ENCODE data around the gene EMD. TPM values are rescaled to one million over a fixed set of nuclear protein-coding genes. Genes with fewer than 3 reads are reported as not detected.
A peak's percentile ranks its signal among the peaks of the same experiment; 100 is the strongest.
"Not testable (repeated sequence)": the region's sequence is repeated elsewhere in the genome, so short reads cannot be mapped to it uniquely, and the experiment has no call there.

EMD gene
- total RNA-seq, 1 experiment from 2014 or later, result 48.7 TPM

DNA sequence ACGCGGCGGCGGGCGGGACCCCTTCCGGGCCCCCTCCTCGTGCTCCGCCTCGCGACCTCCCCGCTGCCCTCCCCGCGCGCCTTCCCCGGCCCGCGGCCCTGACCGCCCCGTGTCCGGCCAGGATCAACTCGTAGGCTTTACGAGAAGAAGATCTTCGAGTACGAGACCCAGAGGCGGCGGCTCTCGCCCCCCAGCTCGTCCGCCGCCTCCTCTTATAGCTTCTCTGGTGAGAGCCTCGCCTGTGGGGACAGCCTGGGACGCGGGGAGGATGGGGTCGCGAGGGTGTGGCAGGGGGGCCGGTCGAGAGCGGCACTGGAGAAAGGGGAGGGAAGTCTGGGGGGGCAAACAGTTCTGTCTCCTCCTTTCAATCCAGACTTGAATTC lies 465 bp downstream of the EMD start:
- DNase-seq, result no peak
- Histone ChIP-seq H3K36me3 (peaks cover 3% of the 10 kb centered on the region), H3K9me3 (no peaks in the 10 kb centered on the region), H3K4me3 (peak overlapping the region; percentile 67), H3K27me3 (no peaks in the 10 kb centered on the region)

DNA sequence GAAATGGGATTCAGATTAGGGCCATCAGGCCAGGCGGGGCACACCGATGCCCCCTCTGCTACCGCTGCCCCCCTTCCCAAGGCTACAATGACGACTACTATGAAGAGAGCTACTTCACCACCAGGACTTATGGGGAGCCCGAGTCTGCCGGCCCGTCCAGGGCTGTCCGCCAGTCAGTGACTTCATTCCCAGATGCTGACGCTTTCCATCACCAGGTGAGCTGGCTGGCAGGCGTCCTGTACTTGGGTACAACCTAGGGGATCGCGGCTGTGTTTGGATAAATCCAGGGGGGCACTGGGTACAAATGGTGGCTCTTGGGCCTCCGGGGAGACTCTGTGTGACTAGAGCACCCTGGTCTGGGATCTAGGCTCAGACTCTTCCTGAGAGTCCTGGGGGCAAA lies 1.1 kb downstream of the EMD start:
- DNase-seq, result no peak
- H3K4me3 ChIP-seq, result peak overlapping the region; percentile 67
- H3K27me3 ChIP-seq, result no peaks in the 10 kb centered on the region
- H3K9me3 ChIP-seq, result no peaks in the 10 kb centered on the region
- H3K36me3 ChIP-seq, result peaks cover 3% of the 10 kb centered on the region

GRCh38 chrX:154380787-154381186 lies 1.7 kb downstream of the EMD start:
- Histone ChIP-seq H3K27me3 (no peaks in the 10 kb centered on the region), H3K9me3 (no peaks in the 10 kb centered on the region), H3K4me3 (no peak overlapping the region; the same call in 1 of the 2 replicates), H3K36me3 (peaks cover 3% of the 10 kb centered on the region)
- no peak for DNase-seq

- no peak overlapping the region for H3K4me3 ChIP-seq
- no peaks in the 10 kb centered on the region for H3K9me3 ChIP-seq
- DNase-seq, result no peak
- no peaks in the 10 kb centered on the region for H3K27me3 ChIP-seq
- H3K36me3 ChIP-seq, result peaks cover 3% of the 10 kb centered on the region
These were observed 2.2 kb downstream of the EMD start for GRCh38 chrX:154381271-154381670.

DNA sequence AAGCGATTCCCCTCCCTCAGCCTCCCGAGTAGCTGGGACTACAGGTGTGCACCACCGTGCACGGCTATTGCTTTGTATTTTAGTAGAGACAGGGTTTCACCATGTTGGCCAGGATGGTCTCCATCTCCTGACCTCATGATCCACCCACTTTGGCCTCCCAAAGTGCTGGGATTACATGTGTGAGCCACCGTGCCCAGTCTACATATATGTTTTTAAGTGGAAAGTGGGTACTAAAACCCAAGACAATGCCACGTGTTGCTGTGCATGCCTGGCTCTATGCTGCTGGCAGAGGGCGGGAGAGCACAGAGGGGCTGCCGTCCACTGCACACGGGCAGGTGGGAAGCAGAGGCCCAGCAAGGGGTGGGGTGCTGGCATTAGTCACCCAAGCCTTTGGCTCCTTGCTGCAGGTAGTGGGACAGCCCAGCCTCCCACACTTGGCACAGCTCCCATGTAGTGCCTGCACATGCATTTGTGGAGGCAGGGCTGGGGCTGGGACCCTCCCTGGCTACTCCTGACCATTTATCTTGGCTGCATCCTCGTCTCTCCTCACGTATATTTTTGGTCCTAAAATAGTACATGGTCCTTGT lies 3.5 kb downstream of the EMD start:
- Histone ChIP-seq H3K27me3 (no peaks in the 10 kb centered on the region), H3K4me3 (no peak overlapping the region), H3K9me3 (no peaks in the 10 kb centered on the region), H3K36me3 (peaks cover 3% of the 10 kb centered on the region)
- DNase-seq, result no peak

- H3K9me3 ChIP-seq, result no peaks in the 10 kb centered on the region
- no peak for DNase-seq
- no peak overlapping the region for H3K4me3 ChIP-seq
- no peaks in the 10 kb centered on the region for H3K27me3 ChIP-seq
- H3K36me3 ChIP-seq, result peaks cover 3% of the 10 kb centered on the region
These were observed 4.5 kb downstream of the EMD start for GRCh38 chrX:154383359-154384283.

DNA sequence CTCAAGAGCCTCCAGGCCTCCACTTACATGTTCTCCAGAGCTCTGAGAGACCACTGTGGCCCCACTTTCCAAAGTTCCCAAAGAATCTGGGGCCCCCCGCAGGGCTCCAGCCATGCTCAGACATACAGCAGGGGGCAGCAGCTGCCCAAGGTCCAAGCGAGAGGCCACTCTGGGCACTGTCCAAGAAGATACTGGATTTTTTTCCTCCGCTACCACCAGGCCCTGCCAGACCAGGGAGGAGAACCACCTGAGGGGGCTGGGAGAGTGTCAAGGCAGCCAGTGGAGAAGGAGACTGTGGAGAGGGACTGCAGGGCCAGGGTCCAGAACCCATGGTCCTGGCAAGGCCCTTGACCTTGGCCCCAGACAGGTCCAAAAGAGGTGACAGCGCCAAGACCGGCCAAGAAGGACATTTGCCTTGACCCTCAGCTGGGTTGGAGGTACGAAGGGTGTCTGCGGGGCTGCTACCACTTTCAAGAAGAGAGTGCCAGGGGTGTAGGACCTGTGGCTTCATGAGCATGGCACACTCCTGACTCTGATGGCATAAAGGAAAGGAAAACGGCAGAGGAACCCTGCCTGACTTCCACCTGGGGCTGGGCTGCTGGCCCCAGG lies 5.3 kb downstream of the EMD start:
- Histone ChIP-seq H3K27me3 (no peaks in the 10 kb centered on the region), H3K36me3 (peaks cover 3% of the 10 kb centered on the region), H3K9me3 (no peaks in the 10 kb centered on the region), H3K4me3 (no peak overlapping the region)
- no peak for DNase-seq

DNA sequence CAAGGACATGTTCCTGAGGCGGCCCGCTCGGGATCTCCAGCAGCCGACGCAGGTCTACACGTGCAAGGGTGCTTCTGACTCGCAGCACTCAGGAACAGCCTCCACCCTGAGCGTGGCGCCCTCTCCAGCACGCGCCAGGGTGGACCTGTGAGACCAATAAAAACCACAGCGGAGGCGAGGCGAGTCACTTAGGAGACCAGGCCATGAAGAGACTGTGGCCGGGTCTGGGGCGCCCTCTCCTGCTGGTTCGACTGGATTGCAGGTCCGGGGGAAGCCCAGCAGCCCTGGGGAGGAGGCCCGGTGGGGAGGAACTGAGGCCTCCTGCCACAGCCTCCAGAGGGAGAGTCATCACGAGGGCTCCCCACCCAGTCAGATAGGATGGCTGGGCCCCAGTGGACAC lies 9.0 kb downstream of the EMD start:
- not testable (repeated sequence) for H3K27me3 ChIP-seq, H3K4me3 ChIP-seq, H3K9me3 ChIP-seq, DNase-seq, H3K36me3 ChIP-seq

- H3K9me3 ChIP-seq, H3K27me3 ChIP-seq, H3K4me3 ChIP-seq, DNase-seq, H3K36me3 ChIP-seq: not testable (repeated sequence)
These were observed 9.6 kb downstream of the EMD start for GRCh38 chrX:154388649-154389048.

- not testable (repeated sequence) for H3K4me3 ChIP-seq, H3K27me3 ChIP-seq
These were observed 11.0 kb downstream of the EMD start for GRCh38 chrX:154389812-154390747.

GRCh38 chrX:154396363-154396762 lies 17.3 kb downstream of the EMD start:
- not testable (repeated sequence) for DNase-seq, H3K9me3 ChIP-seq, H3K4me3 ChIP-seq, H3K27me3 ChIP-seq
- peaks cover 32% of the 10 kb centered on the region for H3K36me3 ChIP-seq

More at GRCh38 chrX:154389812-154390747, 11.0 kb downstream of the EMD start:
- not testable (repeated sequence) for H3K9me3 ChIP-seq, H3K36me3 ChIP-seq, DNase-seq

- Histone ChIP-seq H3K27me3 (no peaks in the 10 kb centered on the region), H3K9me3 (no peaks in the 10 kb centered on the region), H3K36me3 (peaks cover 33% of the 10 kb centered on the region), H3K4me3 (peak overlapping the region; percentile 98)
- peak; percentile 85 for DNase-seq
These were observed 18.1 kb downstream of the EMD start for GRCh38 chrX:154396973-154397887.

DNA sequence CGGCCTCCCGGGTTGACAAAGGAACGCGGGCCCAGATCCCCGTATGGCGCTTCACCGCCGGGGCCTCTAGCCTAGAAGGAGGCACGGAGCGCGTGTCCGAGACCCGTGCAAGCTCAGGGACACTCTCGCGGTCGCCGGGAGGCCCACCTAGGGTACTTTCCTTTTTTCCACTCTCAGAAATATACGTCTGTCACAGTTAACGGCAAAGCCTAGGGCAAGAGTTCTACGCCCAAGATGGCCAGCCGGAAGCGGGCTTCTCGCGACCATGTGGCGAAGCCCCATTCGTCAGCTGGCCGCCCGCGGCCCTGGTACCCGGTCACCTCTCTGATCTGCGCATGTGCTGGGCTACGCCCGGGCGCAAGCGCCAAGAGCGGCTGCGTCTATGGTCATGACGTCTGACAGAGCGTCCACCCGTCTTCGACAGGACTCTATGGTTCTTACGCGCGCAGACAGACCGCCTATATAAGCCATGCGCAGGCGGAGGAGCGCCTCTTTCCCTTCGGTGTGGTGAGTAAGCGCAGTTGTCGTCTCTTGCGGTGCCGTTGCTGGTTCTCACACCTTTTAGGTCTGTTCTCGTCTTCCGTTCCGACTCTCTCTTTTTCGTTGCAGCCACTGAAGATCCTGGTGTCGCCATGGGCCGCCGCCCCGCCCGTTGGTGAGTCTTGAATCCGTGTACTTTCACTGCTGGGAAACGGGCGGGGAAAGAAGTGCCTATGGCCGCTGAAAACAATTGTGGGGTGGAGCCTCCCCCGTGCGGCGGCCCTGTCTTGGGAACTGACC lies 19.0 kb downstream of the EMD start, which contains the start of gene RPL10:
RPL10 (plus strand) TSS at position 490 of the 780 bp plus-strand sequence; CDS start at position 633, 143 bp downstream.
- Histone ChIP-seq H3K27me3 (no peaks in the 10 kb centered on the region), H3K36me3 (peaks cover 33% of the 10 kb centered on the region), H3K9me3 (no peaks in the 10 kb centered on the region), H3K4me3 (peak within 1 kb of the TSS; percentile 98)
- peak; percentile 94 for DNase-seq

DNA sequence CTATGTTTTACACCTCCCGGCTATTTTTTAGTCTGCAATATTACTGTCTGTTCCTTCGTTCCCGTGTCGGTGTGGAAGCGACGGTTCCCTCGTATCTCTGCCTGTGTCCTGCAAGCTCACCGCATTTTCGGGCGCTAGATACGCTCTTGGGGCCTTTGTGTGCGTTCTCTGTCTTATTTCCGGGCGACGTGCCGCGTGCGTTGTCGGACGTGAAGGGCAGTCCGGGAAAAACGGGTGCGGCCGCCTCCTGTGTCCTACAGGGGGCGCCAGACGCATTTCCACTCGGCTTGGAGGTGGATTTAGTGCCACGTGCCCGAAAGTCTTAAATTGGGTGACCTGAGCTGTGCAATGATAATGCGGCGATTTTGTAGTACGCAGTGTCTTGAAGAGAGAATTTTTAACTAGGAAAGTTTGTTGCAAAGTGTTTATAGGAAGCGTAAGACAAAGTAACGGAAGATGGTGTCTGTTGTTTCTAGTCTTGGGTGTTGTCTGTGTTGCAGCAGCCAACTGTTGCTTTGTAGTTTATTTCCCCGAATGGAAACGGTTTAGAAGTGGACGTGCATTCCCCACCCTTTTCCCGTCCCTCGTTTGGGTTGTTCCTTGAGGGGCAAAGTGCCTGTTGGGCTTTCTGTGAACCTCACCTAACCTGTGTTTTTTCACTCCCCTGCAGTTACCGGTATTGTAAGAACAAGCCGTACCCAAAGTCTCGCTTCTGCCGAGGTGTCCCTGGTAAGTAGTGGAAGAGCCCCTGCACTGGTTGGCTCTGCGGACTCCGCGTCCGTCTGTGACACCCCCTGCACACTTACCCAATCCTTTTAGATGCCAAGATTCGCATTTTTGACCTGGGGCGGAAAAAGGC lies 19.8 kb downstream of the EMD start:
- H3K36me3 ChIP-seq, result peaks cover 33% of the 10 kb centered on the region
- peak overlapping the region; percentile 98 for H3K4me3 ChIP-seq
- peak; percentile 79 for DNase-seq
- no peaks in the 10 kb centered on the region for H3K9me3 ChIP-seq
- no peaks in the 10 kb centered on the region for H3K27me3 ChIP-seq
